A549 (cell line): ENCODE measurements around the gene KRT79. TPM values are rescaled to one million over a fixed set of nuclear protein-coding genes. Genes with fewer than 3 reads are reported as not detected.

Experiments
- ATAC-seq, 2 experiments: fragments of 200-7000 bp in 1 of 2; fragments of >200 bp in 1 of 2; cut with Nextera tagmentation in 1 of 2; cut with Tn5 transposase in 1 of 2; 3 replicates each; pipeline versions ENCODE4 v1.8.0 to v1.9.1; 2018 to 2020; ENCODE audit warnings: mild to moderate bottlenecking in 1 of 2, moderate library complexity in 1 of 2
- CTCF ChIA-PET: fragments of 300-600 bp; sonication (Branson Sonifier 250); formaldehyde crosslinking; extraction: SDS; loops from one replicate; lab custom pipeline; 2021; ENCODE audit warnings: antibody characterized with exemption, inconsistent platforms; lab: Yijun Ruan, JAX
- POLR2A ChIA-PET: fragments of 350-600 bp; formaldehyde crosslinking; extraction: SDS; loops from one replicate; lab custom pipeline; 2021; ENCODE audit warnings: antibody characterized with exemption, inconsistent platforms; lab: Yijun Ruan, JAX
- DNase-seq, 2 experiments: peaks; one replicate each; pipeline versions ENCODE4 v3.0.0 to v3.0.0-alpha.2; 2011 to 2016; ENCODE audit warnings: low read depth in 1 of 2, low spot score in 1 of 2
- FAIRE-seq: peaks from 2 replicates; lab custom pipeline; 2011; peaks lifted over from hg19 to GRCh38; lab: Jason Lieb, UNC
- H3K27ac ChIP-seq, 2 experiments: fragments of >200 bp; sonication (Bioruptor Twin); formaldehyde crosslinking; 3 replicates each; pipeline ENCODE4 v1.5.1; 2016 to 2017
- H3K4me1 ChIP-seq: fragments of >200 bp; sonication (Bioruptor Twin); formaldehyde crosslinking; 3 replicates; pipeline ENCODE4 v1.6.1; 2016
- H3K4me2 ChIP-seq: fragments of >200 bp; sonication (Bioruptor Twin); formaldehyde crosslinking; 3 replicates; pipeline ENCODE4 v1.6.1; 2016
- H3K4me3 ChIP-seq: fragments of >200 bp; sonication (Bioruptor Twin); formaldehyde crosslinking; 3 replicates; pipeline ENCODE4 v1.5.1; 2016
- H3K9me3 ChIP-seq: fragments of >200 bp; sonication (Bioruptor Twin); formaldehyde crosslinking; 3 replicates; pipeline ENCODE4 v1.6.1; 2016
- ATOH8 ChIP-seq: fragments of 250-450 bp; sonication (Bioruptor Pico); IDR thresholded peaks from 2 replicates; pipeline ENCODE4 v1.5.0; 2020; ENCODE audit warnings: low read depth, mild to moderate bottlenecking, moderate library complexity
- CBX2 ChIP-seq: fragments of 200-600 bp; sonication (generic); IDR thresholded peaks from 2 replicates; pipeline ENCODE4 v1.6.1; 2016; ENCODE audit warnings: low read depth, mild to moderate bottlenecking, borderline replicate concordance
- CBX8 ChIP-seq: fragments of 200-600 bp; sonication (generic); IDR thresholded peaks from 2 replicates; pipeline ENCODE4 v1.6.1; 2016
- CEBPB ChIP-seq, 2 experiments: fragments of >200 bp in 1 of 2; sonication (Bioruptor Twin) in 1 of 2; formaldehyde crosslinking in 1 of 2; IDR thresholded peaks; 2 replicates each; pipeline ENCODE4 v1.6.1; 2012 to 2016
- CHD2 ChIP-seq: fragments of 150-350 bp; IDR thresholded peaks from 2 replicates; pipeline ENCODE4 v1.6.1; 2014; ENCODE audit warnings: low read length; ENCODE audit not compliant: partially characterized antibody
- CTCF ChIP-seq: fragments of >200 bp; sonication (Bioruptor Twin); formaldehyde crosslinking; IDR thresholded peaks from 3 replicates; pipeline ENCODE4 v1.5.1; 2016
- E2F6 ChIP-seq: IDR thresholded peaks from 2 replicates; pipeline ENCODE4 v1.6.1; 2012; ENCODE audit warnings: low read depth, borderline replicate concordance
- EHF ChIP-seq: fragments of 250-450 bp; sonication (Bioruptor Pico); IDR thresholded peaks from 2 replicates; pipeline ENCODE4 v1.5.0; 2020; ENCODE audit warnings: mild to moderate bottlenecking
- ELK1 ChIP-seq: fragments of 150-350 bp; IDR thresholded peaks from 2 replicates; pipeline ENCODE4 v1.6.1; 2014; ENCODE audit warnings: low read depth, mild to moderate bottlenecking, low read length
- EP300 ChIP-seq, 2 experiments: fragments of >200 bp; sonication (Bioruptor Twin); formaldehyde crosslinking; IDR thresholded peaks; 2 replicates in 1 of 2; 3 replicates in 1 of 2; pipeline ENCODE4 v1.6.1; 2016 to 2017
- ESRRA ChIP-seq: fragments of 150-350 bp; IDR thresholded peaks from 2 replicates; pipeline ENCODE4 v1.6.1; 2014; ENCODE audit warnings: mild to moderate bottlenecking, low read length, borderline replicate concordance
- FOSL2 ChIP-seq, 2 experiments: fragments of 450-650 bp in 1 of 2; fragments of >200 bp in 1 of 2; sonication (Bioruptor Twin) in 1 of 2; formaldehyde crosslinking; IDR thresholded peaks; 2 replicates each; pipeline versions ENCODE4 v1.5.0 to v1.6.1; 2016 to 2020; ENCODE audit warnings: mild to moderate bottlenecking in 1 of 2, moderate library complexity in 1 of 2
- FOXS1 ChIP-seq: fragments of 250-450 bp; sonication (Bioruptor Pico); IDR thresholded peaks from 2 replicates; pipeline ENCODE4 v1.5.0; 2020; ENCODE audit warnings: mild to moderate bottlenecking, moderate library complexity
- GATA3 ChIP-seq: IDR thresholded peaks from 2 replicates; pipeline ENCODE4 v1.6.1; 2012; ENCODE audit warnings: borderline replicate concordance
- HEYL ChIP-seq: fragments of 250-450 bp; sonication (Bioruptor Pico); IDR thresholded peaks from 2 replicates; pipeline ENCODE4 v1.8.0; 2021; ENCODE audit warnings: mild to moderate bottlenecking, moderate library complexity
- HOXA7 ChIP-seq: fragments of 250-450 bp; sonication (Bioruptor Pico); IDR thresholded peaks from 2 replicates; pipeline ENCODE4 v1.5.0; 2020; ENCODE audit warnings: mild to moderate bottlenecking, moderate library complexity
- HOXB13 ChIP-seq: fragments of 250-450 bp; sonication (Bioruptor Pico); IDR thresholded peaks from 2 replicates; pipeline ENCODE4 v1.5.0; 2020; ENCODE audit warnings: low read depth, mild to moderate bottlenecking, moderate library complexity
- JUNB ChIP-seq: fragments of >200 bp; sonication (Bioruptor Twin); formaldehyde crosslinking; IDR thresholded peaks from 2 replicates; pipeline ENCODE4 v1.6.1; 2016
- KDM1A ChIP-seq: fragments of 200-600 bp; sonication (generic); IDR thresholded peaks from 2 replicates; pipeline ENCODE4 v1.6.1; 2016; ENCODE audit warnings: low read depth, mild to moderate bottlenecking
- MAFK ChIP-seq: fragments of 450-650 bp; IDR thresholded peaks from 2 replicates; pipeline ENCODE4 v1.6.1; 2014; ENCODE audit not compliant: partially characterized antibody
- MAZ ChIP-seq: fragments of 150-350 bp; IDR thresholded peaks from 2 replicates; pipeline ENCODE4 v1.6.1; 2014; ENCODE audit warnings: antibody characterized with exemption, low read depth, low read length, borderline replicate concordance
- NFE2L2 ChIP-seq: fragments of 150-350 bp; conservative IDR thresholded peaks from 2 replicates; pipeline ENCODE4 v1.6.1; 2014; ENCODE audit warnings: low read length
- NPAS2 ChIP-seq: fragments of 250-450 bp; sonication (Bioruptor Pico); IDR thresholded peaks from 2 replicates; pipeline ENCODE4 v1.8.0; 2022; ENCODE audit warnings: mild to moderate bottlenecking, moderate library complexity, borderline replicate concordance
- NR3C1 ChIP-seq: fragments of >200 bp; sonication (Bioruptor Twin); formaldehyde crosslinking; IDR thresholded peaks from 3 replicates; pipeline ENCODE4 v1.6.1; 2017
- RAD21 ChIP-seq, 2 experiments: fragments of >200 bp in 1 of 2; sonication (Bioruptor Twin) in 1 of 2; formaldehyde crosslinking in 1 of 2; IDR thresholded peaks in 1 of 2; conservative IDR thresholded peaks in 1 of 2; 2 replicates in 1 of 2; 3 replicates in 1 of 2; pipeline ENCODE4 v1.6.1; 2012 to 2018; ENCODE audit warnings: inconsistent platforms in 1 of 2
- RARB ChIP-seq: fragments of 250-450 bp; sonication (Bioruptor Pico); IDR thresholded peaks from 2 replicates; pipeline ENCODE4 v1.8.0; 2021; ENCODE audit warnings: mild to moderate bottlenecking, moderate library complexity
- REST ChIP-seq: fragments of 200-600 bp; sonication (generic); IDR thresholded peaks from 2 replicates; pipeline ENCODE4 v1.6.1; 2016; ENCODE audit warnings: antibody characterized with exemption, mild to moderate bottlenecking, moderate library complexity
- RNF2 ChIP-seq: fragments of 200-600 bp; sonication (generic); IDR thresholded peaks from 2 replicates; pipeline ENCODE4 v1.6.1; 2016; ENCODE audit warnings: low read depth, mild to moderate bottlenecking, antibody characterized with exemption, moderate library complexity, borderline replicate concordance
- SMC3 ChIP-seq: fragments of >200 bp; sonication (Bioruptor Twin); formaldehyde crosslinking; IDR thresholded peaks from 3 replicates; pipeline ENCODE4 v1.6.1; 2018; ENCODE audit warnings: inconsistent platforms
- TP53 ChIP-seq: fragments of 250-450 bp; sonication (Bioruptor Pico); IDR thresholded peaks from 2 replicates; pipeline ENCODE4 v1.5.0; 2021; ENCODE audit warnings: mild to moderate bottlenecking, moderate library complexity
- ZNF302 ChIP-seq: fragments of 250-450 bp; sonication (Bioruptor Pico); IDR thresholded peaks from 2 replicates; pipeline ENCODE4 v1.9.0; 2021; ENCODE audit warnings: inconsistent platforms, mild to moderate bottlenecking, moderate library complexity
- ZSCAN20 ChIP-seq: fragments of 250-450 bp; sonication (Bioruptor Pico); IDR thresholded peaks from 2 replicates; pipeline ENCODE4 v1.8.0; 2022; ENCODE audit warnings: mild to moderate bottlenecking, moderate library complexity
- WGBS: methylation state at CpG from one replicate; pipeline ENCODE4 v1.1.6; 2017; ENCODE audit errors: missing lambda C conversion rate; 5-methylcytosine and 5-hydroxymethylcytosine counted together
- polyA plus RNA-seq, 4 experiments: library from polyadenylated mRNA; depleted of rRNA in 3 of 4; stranded (reverse); fragments of >200 nt; fragmentation: RNase III in 1 of 4; extraction: RNeasy Plus Mini Kit Qiagen cat#74134 plus additional on column Dnase treatment in 1 of 4; gene quantifications; 2 replicates in 3 of 4; 3 replicates in 1 of 4; pipeline ENCODE4 v1.2.3, GENCODE V29; 2011 to 2017

Gene KRT79
- polyA plus RNA-seq, 2 of the 4 experiments (the other 2 are of a cell fraction): 0.05 TPM; not detected in 1

- peak; percentile 96 to 98 for DNase-seq
- ChIA-PET POLR2A (interaction anchor here (0.8 to 2.9 kb wide), 10 partner anchors 14 to 805 kb away, joined by 3 to 28 read pairs (median 4); partner anchors contain the start of genes ATG101, KRT8 and KRT80), CTCF (interaction anchor here (1.0 to 25.7 kb wide), 18 partner anchors 8 to 849 kb away, joined by 3 to 1736 read pairs (median 8); partner anchors contain the start of genes KRT84 and KRT85)
- H3K27ac ChIP-seq: peak overlapping the region; percentile 94 to 97
- peak; percentile 54 to 68 for ATAC-seq
- no peak for FAIRE-seq
- peak overlapping the region; percentile 36 for H3K4me3 ChIP-seq
- H3K9me3 ChIP-seq: no peaks in the 10 kb centered on the region
- H3K4me1 ChIP-seq: peaks cover 95% of the 10 kb centered on the region
- H3K4me2 ChIP-seq: peak overlapping the region; percentile 72
- WGBS: 2% methylated on average over 21 of the region's 55 CpGs
- TF ChIP-seq MAFK: peak; percentile 94
- TF ChIP-seq ELK1: no peak
- peak; percentile 83; the same call in 1 of the 2 replicates for TF ChIP-seq RARB
- no peak for TF ChIP-seq KDM1A
- TF ChIP-seq GATA3: peak; percentile 59
- no peak for TF ChIP-seq REST
- TF ChIP-seq CHD2: no peak
- no peak for TF ChIP-seq CEBPB (IDR thresholded peaks at IDR 0.05)
- no peak for TF ChIP-seq HEYL
- no peak for TF ChIP-seq FOXS1 (CRISPR knock-in tag)
- peak; percentile 84; the same call in 1 of the 2 replicates for TF ChIP-seq TP53 (CRISPR knock-in tag)
- no peak for TF ChIP-seq RNF2
- TF ChIP-seq FOSL2 (IDR thresholded peaks at IDR 0.05): peak; percentile 68; the same call in 1 of the 2 replicates
- TF ChIP-seq FOSL2 (CRISPR knock-in tag; IDR thresholded peaks at IDR 0.05): peak; percentile 96
- TF ChIP-seq NPAS2 (CRISPR knock-in tag): no peak
- TF ChIP-seq MAZ: no peak
- no peak; a peak in 1 of 5 replicates for TF ChIP-seq RAD21 (conservative IDR thresholded peaks at IDR 0.05 in 1 of 2, IDR thresholded peaks at IDR 0.05 in 1 of 2)
- no peak for TF ChIP-seq NFE2L2
- TF ChIP-seq JUNB: peak; percentile 69
- no peak for TF ChIP-seq ZNF302 (CRISPR knock-in tag)
- no peak; the same call in 1 of the 2 replicates for TF ChIP-seq EHF (CRISPR knock-in tag)
- no peak; the same call in 1 of the 2 replicates for TF ChIP-seq ZSCAN20 (CRISPR knock-in tag)
- TF ChIP-seq HOXB13 (CRISPR knock-in tag): 0 out of 2 replicates have a peak, but pooled peaks have one; percentile 92
- TF ChIP-seq CBX8: no peak
- 0 out of 2 replicates have a peak, but pooled peaks have one; percentile 4 for TF ChIP-seq ATOH8 (CRISPR knock-in tag)
- TF ChIP-seq ESRRA: no peak
- no peak for TF ChIP-seq CBX2
- TF ChIP-seq HOXA7 (CRISPR knock-in tag): no peak
- no peak for TF ChIP-seq CTCF
- TF ChIP-seq E2F6: no peak
- no peak for TF ChIP-seq NR3C1
- TF ChIP-seq EP300 (IDR thresholded peaks at IDR 0.05): peak; percentile 53 to 80; a peak in 3 of 5 replicates
- TF ChIP-seq SMC3: no peak
Observed at GRCh38 chr12:52873832-52874572, 39.9 kb upstream of the KRT79 start.
